ENCODE results near the gene AMOT. TPM values are rescaled to one million over a fixed set of nuclear protein-coding genes. Genes with fewer than 3 reads are reported as not detected.

AMOT gene
- total RNA-seq, 4 donors from 2014 or later = 3.2 to 14.8 (median 8.3) TPM

- ATAC-seq (ENCODE audit: low FRiP score) = peak; percentile 45
- no peak for TF ChIP-seq CTCF (IDR thresholded peaks at IDR 0.05)
- DNase-seq (ENCODE audit: low spot score) = no peak
Observed at GRCh38 chrX:112819008-112819640, 21.5 kb downstream of the AMOT start.

GRCh38 chrX:112818114-112819007 is 22.3 kb downstream of the AMOT start:
- ATAC-seq (ENCODE audit: low FRiP score) = no peak
- no peak for TF ChIP-seq CTCF (IDR thresholded peaks at IDR 0.05)
- no peak for DNase-seq (ENCODE audit: low spot score)

- no peak for DNase-seq (ENCODE audit: low spot score)
- TF ChIP-seq CTCF (IDR thresholded peaks at IDR 0.05) = no peak
- ATAC-seq (ENCODE audit: low FRiP score) = no peak
Observed at GRCh38 chrX:112816908-112817307, 23.7 kb downstream of the AMOT start.

GRCh38 chrX:112814496-112814895 is 26.1 kb downstream of the AMOT start:
- DNase-seq (ENCODE audit: low spot score) (no peak), ATAC-seq (ENCODE audit: low FRiP score) (no peak)

GRCh38 chrX:112812741-112813140 is 27.9 kb downstream of the AMOT start:
- DNase-seq (ENCODE audit: low spot score) (no peak), ATAC-seq (ENCODE audit: low FRiP score) (no peak)
- TF ChIP-seq CTCF (IDR thresholded peaks at IDR 0.05) = no peak

More at GRCh38 chrX:112814496-112814895, 26.1 kb downstream of the AMOT start:
- no peak for TF ChIP-seq CTCF (IDR thresholded peaks at IDR 0.05)

GRCh38 chrX:112808651-112809195 is 31.9 kb downstream of the AMOT start:
- no peak for TF ChIP-seq CTCF (IDR thresholded peaks at IDR 0.05)
- no peak for DNase-seq (ENCODE audit: low spot score)
- no peak for ATAC-seq (ENCODE audit: low FRiP score)

Measured in omental fat pad (tissue), 4 donors.